Vagina (tissue), 2 donors: ENCODE measurements around the gene AAGAB. TPM values are rescaled to one million over a fixed set of nuclear protein-coding genes. Genes with fewer than 3 reads are reported as not detected.
A peak's percentile ranks its signal among the peaks of the same experiment; 100 is the strongest.

Experiments
- DNase-seq, 2 donors: peaks; one replicate each; pipeline ENCODE4 v3.0.0-alpha.2; 2017; ENCODE audit errors: extremely low spot score in 2 of 2
- H3K27ac ChIP-seq: fragments of 200-600 bp; sonication (generic); one replicate; pipeline ENCODE4 v1.5.1; 2019
- H3K27me3 ChIP-seq: fragments of 200-600 bp; sonication (generic); one replicate; pipeline ENCODE4 v1.5.1; 2019
- H3K36me3 ChIP-seq, 2 donors: fragments of 200-600 bp; sonication (generic); one replicate each; pipeline ENCODE4 v1.5.1; 2017 to 2019
- H3K4me1 ChIP-seq: fragments of 200-600 bp; sonication (generic); one replicate; pipeline ENCODE4 v1.5.1; 2019
- H3K4me3 ChIP-seq, 2 donors: fragments of 200-600 bp; sonication (generic); 1 replicate in 1 of 2; 2 replicates in 1 of 2; pipeline ENCODE4 v1.5.1; 2016 to 2019
- H3K9me3 ChIP-seq: fragments of 200-600 bp; sonication (generic); one replicate; pipeline ENCODE4 v1.5.1; 2019
- CTCF ChIP-seq, 3 experiments: fragments of 450-650 bp in 2 of 3; fragments of 200-600 bp in 1 of 3; sonication (generic) in 1 of 3; IDR thresholded peaks; one replicate each; pipeline ENCODE4 v1.5.1; 2017 to 2019; ENCODE audit warnings: antibody characterized with exemption in 3 of 3, mild to moderate bottlenecking in 2 of 3, moderate library complexity in 2 of 3
- POLR2A ChIP-seq, 2 donors: fragments of 450-650 bp; IDR thresholded peaks; one replicate each; pipeline ENCODE4 v1.6.1; 2017; ENCODE audit warnings: antibody characterized with exemption in 2 of 2, mild to moderate bottlenecking in 2 of 2, moderate library complexity in 2 of 2
- POLR2AphosphoS5 ChIP-seq, 2 donors: sonication (generic); formaldehyde crosslinking; IDR thresholded peaks; one replicate each; pipeline ENCODE4 v1.9.0; 2017; ENCODE audit warnings: antibody characterized with exemption in 2 of 2, mild to moderate bottlenecking in 2 of 2, low read depth in 1 of 2; ENCODE audit not compliant: insufficient read depth in 1 of 2
- intact Hi-C: fragments of 100-400 bp; cut with DNase I; formaldehyde crosslinking; loops from one replicate; pipeline ENCODE4 v1.15.1; 2023
- total RNA-seq: library from RNA; depleted of rRNA; stranded (reverse); fragments of >200 nt; gene quantifications from one replicate; pipeline ENCODE4 v1.2.3, GENCODE V29; 2016

The AAGAB gene
- total RNA-seq, 1 donor from 2014 or later, result 41.0 TPM

GRCh38 chr15:67178569-67179210 is 75.8 kb downstream of the AAGAB start:
- Histone ChIP-seq H3K36me3 (peaks cover 0 to 7% of the 10 kb centered on the region in 2 donors), H3K4me3 (no peak overlapping the region), H3K27me3 (no peaks in the 10 kb centered on the region), H3K9me3 (no peaks in the 10 kb centered on the region), H3K4me1 (peaks cover 63% of the 10 kb centered on the region), H3K27ac (peak overlapping the region; percentile 23)
- no peak for TF ChIP-seq CTCF (IDR thresholded peaks at IDR 0.05)
- TF ChIP-seq POLR2AphosphoS5 (IDR thresholded peaks at IDR 0.05; ENCODE audit: insufficient read depth in 1 of 2, low read depth in 1 of 2), result peak in 1 of 2 donors; percentile 16
- TF ChIP-seq POLR2A (IDR thresholded peaks at IDR 0.05), result no peak
- no peak for DNase-seq
- intact Hi-C loops, result no loop called here

GRCh38 chr15:67177752-67178151 is 76.7 kb downstream of the AAGAB start:
- intact Hi-C loops, result no loop called here
- Histone ChIP-seq H3K36me3 (peaks cover 0 to 11% of the 10 kb centered on the region in 2 donors), H3K4me1 (peaks cover 55% of the 10 kb centered on the region)

GRCh38 chr15:67176195-67176971 is 78.1 kb downstream of the AAGAB start:
- peak overlapping the region; percentile 60 for H3K27ac ChIP-seq
- TF ChIP-seq POLR2AphosphoS5 (IDR thresholded peaks at IDR 0.05; ENCODE audit: insufficient read depth in 1 of 2, low read depth in 1 of 2) (peak in 1 of 2 donors; percentile 38), CTCF (IDR thresholded peaks at IDR 0.05) (no peak), POLR2A (IDR thresholded peaks at IDR 0.05) (no peak)
- H3K4me1 ChIP-seq, result peaks cover 55% of the 10 kb centered on the region
- intact Hi-C loops, result no loop called here
- DNase-seq, result no peak
- no peaks in the 10 kb centered on the region for H3K9me3 ChIP-seq
- H3K27me3 ChIP-seq, result no peaks in the 10 kb centered on the region
- H3K4me3 ChIP-seq, result no peak overlapping the region
- peaks cover 0 to 19% of the 10 kb centered on the region in 2 donors for H3K36me3 ChIP-seq

More at GRCh38 chr15:67177752-67178151, 76.7 kb downstream of the AAGAB start:
- TF ChIP-seq POLR2A (IDR thresholded peaks at IDR 0.05), result no peak
- no peak for TF ChIP-seq CTCF (IDR thresholded peaks at IDR 0.05)
- TF ChIP-seq POLR2AphosphoS5 (IDR thresholded peaks at IDR 0.05; ENCODE audit: insufficient read depth in 1 of 2, low read depth in 1 of 2), result no peak
- H3K27ac ChIP-seq, result peak overlapping the region; percentile 23
- no peaks in the 10 kb centered on the region for H3K9me3 ChIP-seq
- no peaks in the 10 kb centered on the region for H3K27me3 ChIP-seq
- DNase-seq, result no peak
- H3K4me3 ChIP-seq, result no peak overlapping the region

GRCh38 chr15:67175643-67176071 is 78.8 kb downstream of the AAGAB start:
- intact Hi-C loops, result no loop called here
- Histone ChIP-seq H3K27ac (peak overlapping the region; percentile 60), H3K27me3 (no peaks in the 10 kb centered on the region), H3K4me1 (peaks cover 55% of the 10 kb centered on the region), H3K36me3 (peaks cover 0 to 22% of the 10 kb centered on the region in 2 donors), H3K4me3 (no peak overlapping the region), H3K9me3 (no peaks in the 10 kb centered on the region)
- peak in 1 of 2 donors; percentile 69 for TF ChIP-seq POLR2AphosphoS5 (IDR thresholded peaks at IDR 0.05; ENCODE audit: insufficient read depth in 1 of 2, low read depth in 1 of 2)
- TF ChIP-seq POLR2A (IDR thresholded peaks at IDR 0.05), result no peak
- no peak for TF ChIP-seq CTCF (IDR thresholded peaks at IDR 0.05)
- no peak for DNase-seq
